Endothelial cell of umbilical vein (primary cell): Measurements from ENCODE around the gene CYBB. TPM values are rescaled to one million over a fixed set of nuclear protein-coding genes. Genes with fewer than 3 reads are reported as not detected.

ENCODE experiments used
- BruUV-seq: library from RNA; stranded (reverse); fragments of 400-500 nt; replicated peaks from 2 replicates; lab custom pipeline; 2021; lab: Mats Ljungman, UMichigan
- CTCF ChIA-PET: fragments of 300-600, 350-600 bp; sonication (Branson Sonifier 250); formaldehyde crosslinking; loops from one replicate; lab custom pipeline; 2021; ENCODE audit warnings: antibody characterized with exemption, inconsistent platforms; lab: Charles Lee
- POLR2A ChIA-PET: fragments of 300-600, 350-600 bp; sonication (Branson Sonifier 250); formaldehyde crosslinking; loops from one replicate; lab custom pipeline; 2021; ENCODE audit warnings: antibody characterized with exemption, inconsistent platforms; lab: Charles Lee
- DNase-seq: peaks from one replicate; pipeline ENCODE4 v3.0.0-alpha.2; 2011; ENCODE audit warnings: low read depth, low spot score
- FAIRE-seq: peaks from 2 replicates; lab custom pipeline; 2011; peaks lifted over from hg19 to GRCh38; lab: Jason Lieb, UNC
- H2AFZ ChIP-seq: 2 replicates; pipeline ENCODE4 v1.6.0; 2012; ENCODE audit warnings: low read depth, low read length, control low read depth, inconsistent platforms
- H3K27ac ChIP-seq: 2 replicates; pipeline ENCODE4 v1.5.1; 2011; ENCODE audit warnings: low read depth, mild to moderate bottlenecking, control low read depth, low read length, moderate library complexity; ENCODE audit not compliant: insufficient read depth
- H3K27me3 ChIP-seq, 2 experiments: 2 replicates each; pipeline versions ENCODE4 v1.6.0 to v1.6.1; 2011; ENCODE audit warnings: low read length in 2 of 2, mixed read lengths in 1 of 2; ENCODE audit not compliant: control insufficient read depth in 2 of 2, insufficient read depth in 2 of 2
- H3K36me3 ChIP-seq, 2 experiments: 2 replicates in 1 of 2; 3 replicates in 1 of 2; pipeline ENCODE4 v1.5.1; 2011; ENCODE audit warnings: low read length in 2 of 2, mild to moderate bottlenecking in 1 of 2, moderate library complexity in 1 of 2; ENCODE audit not compliant: control insufficient read depth in 2 of 2, insufficient read depth in 2 of 2; ENCODE audit errors: extremely low read depth in 1 of 2
- H3K4me1 ChIP-seq: 3 replicates; pipeline ENCODE4 v1.5.1; 2011; ENCODE audit warnings: mild to moderate bottlenecking, low read length; ENCODE audit not compliant: control insufficient read depth, insufficient read depth; ENCODE audit errors: extremely low read depth
- H3K4me2 ChIP-seq: 2 replicates; pipeline ENCODE4 v1.6.1; 2011; ENCODE audit warnings: low read length, control low read depth, mixed read lengths; ENCODE audit not compliant: insufficient read depth
- H3K4me3 ChIP-seq, 3 experiments: fragments of 200-600 bp in 1 of 3; sonication (generic), shearing (Covaris generic) in 1 of 3; replicated peaks in 1 of 3; 2 replicates each; pipeline ENCODE4 v1.5.1; 2011 to 2016; ENCODE audit warnings: control low read depth in 3 of 3, low read length in 3 of 3, mild to moderate bottlenecking in 2 of 3, inconsistent platforms in 1 of 3, low read depth in 1 of 3, moderate library complexity in 1 of 3; ENCODE audit not compliant: insufficient read depth in 1 of 3
- H3K79me2 ChIP-seq: 2 replicates; pipeline ENCODE4 v1.6.0; 2012; ENCODE audit warnings: low read length, inconsistent platforms; ENCODE audit not compliant: control insufficient read depth, insufficient read depth
- H3K9ac ChIP-seq: replicated peaks from 2 replicates; pipeline ENCODE3; 2011; ENCODE audit warnings: low read length, control low read depth; ENCODE audit not compliant: insufficient read depth; ENCODE audit errors: extremely low read depth
- H3K9me1 ChIP-seq: replicated peaks from 3 replicates; pipeline ENCODE4 v1.6.0; 2011; ENCODE audit warnings: mild to moderate bottlenecking, low read length; ENCODE audit not compliant: control insufficient read depth, insufficient read depth; ENCODE audit errors: extremely low read depth
- H3K9me3 ChIP-seq: replicated peaks from 2 replicates; pipeline ENCODE4 v1.5.1; 2012; ENCODE audit warnings: low read length, inconsistent platforms; ENCODE audit not compliant: control insufficient read depth, insufficient read depth
- H4K20me1 ChIP-seq: replicated peaks from 2 replicates; pipeline ENCODE3; 2011; ENCODE audit warnings: mild to moderate bottlenecking, low read length; ENCODE audit not compliant: control insufficient read depth, insufficient read depth; ENCODE audit errors: extremely low read depth
- EZH2 ChIP-seq: IDR thresholded peaks from 2 replicates; pipeline ENCODE4 v1.6.1; 2012; ENCODE audit warnings: borderline replicate concordance, low read depth, mild to moderate bottlenecking, moderate library complexity, low read length, inconsistent platforms; ENCODE audit not compliant: severe bottlenecking
- FOS ChIP-seq: IDR thresholded peaks from 2 replicates; pipeline ENCODE4 v1.6.1; 2011; ENCODE audit warnings: mild to moderate bottlenecking, low read length, moderate library complexity, borderline replicate concordance; ENCODE audit not compliant: insufficient read depth
- GATA2 ChIP-seq: IDR thresholded peaks from 2 replicates; pipeline ENCODE4 v1.7.0; 2011; ENCODE audit warnings: low read depth, mild to moderate bottlenecking, moderate library complexity, mixed read lengths, low read length; ENCODE audit not compliant: insufficient read length, insufficient read depth
- JUN ChIP-seq: IDR thresholded peaks from 2 replicates; pipeline ENCODE4 v1.6.1; 2011; ENCODE audit warnings: borderline replicate concordance, low read depth; ENCODE audit not compliant: insufficient read length, insufficient read depth
- MAX ChIP-seq: IDR thresholded peaks from 2 replicates; pipeline ENCODE4 v1.6.1; 2011; ENCODE audit not compliant: insufficient read depth, insufficient read length
- MYC ChIP-seq: IDR thresholded peaks from one replicate; pipeline ENCODE4 v1.6.1; 2011; ENCODE audit warnings: mild to moderate bottlenecking, low read depth, low read length
- POLR2A ChIP-seq: IDR thresholded peaks from 2 replicates; pipeline ENCODE4 v1.6.1; 2012; ENCODE audit warnings: low read depth, mild to moderate bottlenecking, control low read depth, low read length
- POLR2AphosphoS5 ChIP-seq: IDR thresholded peaks from 2 replicates; pipeline ENCODE4 v1.6.1; 2012; ENCODE audit warnings: low read depth, mild to moderate bottlenecking, control low read depth, low read length, moderate library complexity; ENCODE audit not compliant: insufficient read depth
- dilution Hi-C: fragments of 300-500 bp; cut with MboI; formaldehyde crosslinking; loops from one replicate; pipeline ENCODE4 v1.15.0; 2019; ENCODE audit warnings: low sequenced_read_pairs; ENCODE audit not compliant: extremely low pct_ligation_motif_present
- intact Hi-C: fragments of 100-400 bp; cut with micrococcal nuclease; formaldehyde crosslinking; loops from one replicate; pipeline ENCODE4 v1.10.0; 2022
- polyA plus RNA-seq, 4 experiments: library from polyadenylated mRNA; depleted of rRNA in 3 of 4; stranded (reverse) in 3 of 4; unstranded in 1 of 4; fragments of >200 nt; gene quantifications; 2 replicates each; pipeline versions ENCODE4 v1.2.1 to v1.2.3, GENCODE V29; 2011 to 2012; ENCODE audit warnings: missing spikeins in 1 of 4
- total RNA-seq: library from RNA; stranded (reverse); gene quantifications from 2 replicates; pipeline ENCODE4 v1.2.3, GENCODE V29; 2021
- TF ChIP-seq, protein P1 (sequence below), 2 donors: IDR thresholded peaks; 1 replicate in 1 of 2; 2 replicates in 1 of 2; pipeline ENCODE4 v1.5.1; 2011; ENCODE audit warnings: low read length in 2 of 2, mild to moderate bottlenecking in 2 of 2, moderate library complexity in 2 of 2, control low read depth in 1 of 2, inconsistent platforms in 1 of 2, low read depth in 1 of 2; ENCODE audit not compliant: insufficient read depth in 1 of 2; ENCODE audit errors: extremely low read depth in 1 of 2

CYBB gene
- total and polyA plus RNA-seq, 2 donors (not counting 3 experiments of a cell fraction or from before 2014, with no cell fraction given) = not detected

- no peak overlapping the region for H3K4me2 ChIP-seq
- H3K4me1 ChIP-seq = no peaks in the 10 kb centered on the region
- no peaks in the 10 kb centered on the region for H3K9me3 ChIP-seq
- no peak overlapping the region for H3K9ac ChIP-seq
- no peak overlapping the region for H3K27ac ChIP-seq
- POLR2A ChIA-PET = no interaction called here
- BruUV-seq = no TSS peak
- FAIRE-seq = no peak
- dilution Hi-C loops = no loop called here
- H3K79me2 ChIP-seq = no peaks in the 10 kb centered on the region
- TF ChIP-seq MYC (no peak), FOS (no peak), EZH2 (no peak), MAX (no peak), POLR2A (no peak), POLR2AphosphoS5 (no peak), GATA2 (no peak), JUN (no peak)
- TF ChIP-seq, protein P1, sequence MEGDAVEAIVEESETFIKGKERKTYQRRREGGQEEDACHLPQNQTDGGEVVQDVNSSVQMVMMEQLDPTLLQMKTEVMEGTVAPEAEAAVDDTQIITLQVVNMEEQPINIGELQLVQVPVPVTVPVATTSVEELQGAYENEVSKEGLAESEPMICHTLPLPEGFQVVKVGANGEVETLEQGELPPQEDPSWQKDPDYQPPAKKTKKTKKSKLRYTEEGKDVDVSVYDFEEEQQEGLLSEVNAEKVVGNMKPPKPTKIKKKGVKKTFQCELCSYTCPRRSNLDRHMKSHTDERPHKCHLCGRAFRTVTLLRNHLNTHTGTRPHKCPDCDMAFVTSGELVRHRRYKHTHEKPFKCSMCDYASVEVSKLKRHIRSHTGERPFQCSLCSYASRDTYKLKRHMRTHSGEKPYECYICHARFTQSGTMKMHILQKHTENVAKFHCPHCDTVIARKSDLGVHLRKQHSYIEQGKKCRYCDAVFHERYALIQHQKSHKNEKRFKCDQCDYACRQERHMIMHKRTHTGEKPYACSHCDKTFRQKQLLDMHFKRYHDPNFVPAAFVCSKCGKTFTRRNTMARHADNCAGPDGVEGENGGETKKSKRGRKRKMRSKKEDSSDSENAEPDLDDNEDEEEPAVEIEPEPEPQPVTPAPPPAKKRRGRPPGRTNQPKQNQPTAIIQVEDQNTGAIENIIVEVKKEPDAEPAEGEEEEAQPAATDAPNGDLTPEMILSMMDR (IDR thresholded peaks at IDR 0.05; ENCODE audit: extremely low read depth in 1 of 2, insufficient read depth in 1 of 2, low read depth in 1 of 2, low read length in 2 of 2) = no peak
- no peak for DNase-seq
- CTCF ChIA-PET = no interaction called here
- no peaks in the 10 kb centered on the region for H3K36me3 ChIP-seq
- H4K20me1 ChIP-seq = no peaks in the 10 kb centered on the region
- no peaks in the 10 kb centered on the region for H3K27me3 ChIP-seq
- no peaks in the 10 kb centered on the region for H3K9me1 ChIP-seq
- intact Hi-C loops = no loop called here
- H3K4me3 ChIP-seq = no peak overlapping the region
- no peak overlapping the region for H2AFZ ChIP-seq
Measured at GRCh38 chrX:37757082-37757481, 22.8 kb upstream of the CYBB start.
